HG03135 (cell line): ENCODE data around the gene KAZALD1.

Source experiments
- ATAC-seq: cut with Tn5 transposase; IDR thresholded peaks from one replicate; pipeline ENCODE4 v1.9.1; 2021; ENCODE audit warnings: mild to moderate bottlenecking, moderate library complexity; ENCODE audit not compliant: unreplicated experiment

The KAZALD1 gene

GRCh38 chr10:101065481-101066145, 3.8 kb downstream of the KAZALD1 start:
- ATAC-seq: no peak

GRCh38 chr10:101066146-101066895, 4.5 kb downstream of the KAZALD1 start:
- peak; percentile 32 for ATAC-seq

DNA sequence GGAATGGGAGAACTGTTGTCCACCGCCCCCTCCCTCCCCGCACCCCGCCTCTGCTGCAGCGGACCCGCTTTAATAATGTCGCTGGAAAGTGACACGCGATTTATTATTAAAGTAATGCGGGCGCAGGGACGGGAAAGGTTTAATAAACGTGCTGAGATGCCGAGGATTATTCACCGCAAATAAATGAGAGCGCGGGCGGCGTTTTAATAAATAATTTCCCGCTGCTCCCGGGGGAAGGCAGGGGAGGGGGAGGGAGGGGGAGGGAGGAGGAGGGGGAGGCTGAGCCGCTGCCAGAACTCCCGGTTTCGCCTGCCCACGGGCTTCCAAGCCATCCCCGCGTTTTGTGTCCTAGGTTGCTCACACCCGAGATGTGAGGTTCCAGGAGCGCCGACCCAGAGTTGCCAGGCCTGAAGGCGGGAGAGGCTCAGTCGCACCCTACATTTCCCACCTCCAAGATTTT, 5.1 kb downstream of the KAZALD1 start:
- no peak for ATAC-seq

DNA sequence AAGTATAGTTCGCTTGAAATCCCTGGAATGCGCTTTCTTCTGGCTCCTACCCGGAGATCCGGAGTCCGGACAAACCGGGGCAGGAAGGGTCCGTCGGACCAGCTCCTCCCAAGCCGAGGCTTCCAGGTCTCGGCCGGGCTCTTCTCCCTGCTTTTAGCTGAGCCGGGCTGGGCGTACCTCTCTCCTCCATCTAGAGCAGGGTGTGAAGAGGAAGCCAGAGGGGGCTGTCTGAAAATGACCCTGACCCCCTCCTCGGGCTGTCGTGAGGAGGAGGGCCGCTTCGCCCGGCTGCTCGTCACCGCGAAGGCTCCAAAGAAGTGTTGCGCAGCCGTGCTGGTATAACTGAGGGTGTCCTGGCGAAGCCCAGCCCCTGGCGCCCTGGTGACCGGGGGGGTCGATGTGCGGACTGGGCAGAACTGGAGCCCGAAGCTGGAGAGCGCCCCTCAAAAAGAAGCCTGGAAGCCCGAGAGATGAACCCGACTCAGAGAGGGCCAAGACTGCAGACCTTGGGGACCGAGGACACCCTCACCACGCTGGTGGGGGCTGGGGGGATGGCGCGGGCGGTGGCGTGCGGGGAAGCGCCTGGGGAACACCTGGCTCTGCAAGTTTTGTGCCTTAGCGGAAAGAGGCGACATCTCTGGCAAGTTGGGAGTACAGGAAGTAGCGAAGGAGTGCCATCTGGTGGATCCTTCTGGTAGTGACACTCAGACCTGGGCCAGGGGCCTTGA, 5.7 kb downstream of the KAZALD1 start:
- peak; percentile 59 for ATAC-seq

- ATAC-seq: no peak
Measured at GRCh38 chr10:101069441-101069840, 7.7 kb downstream of the KAZALD1 start.

DNA sequence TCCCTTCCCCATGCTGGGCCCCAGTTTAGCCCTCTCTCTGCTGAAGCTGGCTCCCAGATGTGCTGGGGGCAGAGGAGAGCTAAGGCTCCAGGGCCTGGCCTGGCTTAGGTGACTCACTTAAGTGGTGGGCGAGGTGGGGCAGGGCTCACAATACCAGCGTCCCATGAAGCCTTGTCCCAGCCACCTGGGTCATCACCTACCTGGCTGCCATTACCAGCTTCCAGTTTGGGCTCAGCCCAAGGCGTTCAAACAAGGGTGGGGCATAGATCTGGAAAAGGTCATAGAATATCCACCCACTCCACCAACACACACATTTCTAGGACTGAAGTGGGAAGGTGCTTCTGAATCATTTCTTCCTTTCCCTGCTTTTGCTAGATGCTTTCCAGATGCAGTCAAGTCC, 8.3 kb downstream of the KAZALD1 start:
- ATAC-seq: no peak

DNA sequence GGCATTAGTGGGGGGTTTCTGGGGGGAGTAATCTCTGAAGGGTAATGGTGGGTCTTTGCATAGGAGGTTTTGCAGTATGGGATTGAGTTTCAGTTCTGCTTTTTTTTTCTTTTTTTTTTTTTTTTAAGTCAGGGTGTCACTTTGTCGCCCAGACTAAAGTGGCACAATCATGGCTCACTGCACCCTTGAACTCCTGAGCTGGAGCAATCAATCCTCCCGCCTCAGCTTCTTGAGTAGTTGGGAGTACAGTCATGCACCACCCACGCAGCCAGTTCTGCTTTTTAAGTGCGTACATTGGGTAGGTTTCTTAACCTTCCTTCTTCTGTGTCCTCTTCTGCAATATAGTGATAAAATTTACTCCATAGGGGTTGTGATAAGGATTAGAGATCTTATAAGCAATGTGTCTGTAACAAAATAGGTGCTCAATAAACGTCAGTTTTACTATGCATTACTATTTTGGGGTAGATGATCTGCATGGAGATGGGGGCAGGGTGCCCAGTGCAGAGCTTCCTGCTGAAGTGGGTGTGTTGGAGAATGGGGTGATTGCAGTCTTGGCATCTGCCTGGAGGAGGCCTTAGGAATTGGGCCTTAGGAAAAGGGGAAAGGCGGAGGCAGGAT, 9.6 kb downstream of the KAZALD1 start:
- no peak for ATAC-seq

DNA sequence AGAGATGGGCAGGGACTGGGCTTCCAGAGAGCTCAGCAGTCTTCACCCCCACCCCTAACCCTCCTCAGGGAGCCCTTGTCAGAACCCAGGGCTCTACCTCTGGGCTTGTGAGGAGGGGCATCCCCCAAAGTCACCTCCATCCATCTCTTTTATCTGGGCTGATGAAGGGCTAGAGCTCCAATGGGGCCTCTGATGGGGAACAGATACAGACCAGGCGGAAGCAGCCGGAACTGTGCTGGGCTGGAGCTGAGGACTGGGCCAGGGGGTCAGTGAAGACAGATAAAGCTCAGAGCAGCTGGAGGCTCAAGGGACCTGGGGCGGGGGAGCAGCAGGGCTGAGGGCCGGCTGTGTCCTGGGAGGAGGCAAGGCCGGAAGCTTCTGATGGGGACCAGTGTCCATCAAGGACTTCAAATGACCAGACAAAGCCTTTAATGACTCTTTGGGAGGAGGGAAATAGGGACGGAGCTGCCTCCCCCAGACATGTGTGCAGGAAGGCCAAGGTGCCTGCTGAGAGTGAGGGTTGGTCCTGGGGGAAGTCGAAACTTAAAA, 10.2 kb downstream of the KAZALD1 start:
- ATAC-seq: no peak

- no peak for ATAC-seq
Measured at GRCh38 chr10:101072923-101073322, 11.1 kb downstream of the KAZALD1 start.

GRCh38 chr10:101073631-101074030, 11.8 kb downstream of the KAZALD1 start:
- ATAC-seq: no peak

DNA sequence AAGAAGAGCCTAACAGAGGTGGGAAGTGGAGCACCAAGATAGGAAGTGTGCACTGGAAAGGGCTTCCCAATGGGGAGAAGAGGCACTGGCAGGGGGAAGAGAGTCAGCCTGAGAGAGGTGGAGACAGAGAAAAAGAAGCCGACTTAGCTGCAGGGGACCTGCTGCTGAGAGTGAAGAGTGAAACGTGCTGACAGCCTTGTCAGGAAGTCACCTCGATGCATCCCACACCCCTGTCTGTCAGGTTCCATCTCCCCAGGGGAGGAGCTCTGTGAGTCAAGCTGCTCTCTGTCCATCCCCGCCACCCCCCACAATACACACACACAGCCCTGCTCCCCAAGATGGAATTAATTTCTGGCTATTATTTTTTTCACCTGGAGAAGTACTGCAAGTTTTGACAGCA, 14.0 kb downstream of the KAZALD1 start:
- no peak for ATAC-seq

GRCh38 chr10:101076630-101077029, 14.8 kb downstream of the KAZALD1 start:
- no peak for ATAC-seq

- ATAC-seq: no peak
Measured at GRCh38 chr10:101079874-101080273, 18.1 kb downstream of the KAZALD1 start.

GRCh38 chr10:101080933-101081931, 19.4 kb downstream of the KAZALD1 start:
- no peak for ATAC-seq

DNA sequence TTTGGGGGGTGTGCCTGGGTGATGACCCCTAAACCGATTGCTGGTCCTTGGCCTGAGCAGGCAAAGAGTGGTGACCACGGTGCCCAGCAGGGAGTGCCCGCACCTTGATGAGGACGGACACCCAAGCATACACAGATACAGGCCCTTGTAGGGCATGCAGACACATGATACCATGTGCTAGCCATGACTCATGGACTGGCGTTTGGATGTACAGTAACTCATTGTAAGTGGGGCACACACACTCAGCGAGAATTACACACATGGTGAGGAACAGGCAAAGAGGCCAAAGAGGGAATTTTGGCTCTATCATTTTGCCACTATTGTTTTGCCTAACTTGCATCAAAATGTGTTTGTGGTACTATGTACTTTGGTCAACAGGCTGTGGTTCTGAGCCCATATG, 24.1 kb downstream of the KAZALD1 start:
- ATAC-seq: no peak

DNA sequence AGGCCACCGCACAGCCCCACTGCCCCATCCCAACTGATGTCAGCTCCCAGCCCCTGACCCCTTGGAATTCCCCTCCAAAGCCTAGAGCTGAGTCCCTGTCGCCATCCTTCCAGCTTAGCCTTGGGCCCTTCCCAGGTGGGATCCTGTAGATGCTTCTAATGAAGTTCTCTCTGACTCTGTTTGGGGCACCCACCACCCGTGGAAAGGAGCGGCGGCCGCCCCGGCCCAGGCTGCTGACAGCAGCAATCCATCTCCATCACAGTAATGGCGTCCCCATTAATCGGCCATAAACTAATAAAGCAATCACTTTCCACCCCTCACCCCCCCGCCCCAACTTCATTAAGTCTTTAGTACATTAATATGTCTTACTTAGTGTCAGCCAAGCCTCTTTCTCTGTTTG, 25.6 kb downstream of the KAZALD1 start:
- ATAC-seq: no peak

DNA sequence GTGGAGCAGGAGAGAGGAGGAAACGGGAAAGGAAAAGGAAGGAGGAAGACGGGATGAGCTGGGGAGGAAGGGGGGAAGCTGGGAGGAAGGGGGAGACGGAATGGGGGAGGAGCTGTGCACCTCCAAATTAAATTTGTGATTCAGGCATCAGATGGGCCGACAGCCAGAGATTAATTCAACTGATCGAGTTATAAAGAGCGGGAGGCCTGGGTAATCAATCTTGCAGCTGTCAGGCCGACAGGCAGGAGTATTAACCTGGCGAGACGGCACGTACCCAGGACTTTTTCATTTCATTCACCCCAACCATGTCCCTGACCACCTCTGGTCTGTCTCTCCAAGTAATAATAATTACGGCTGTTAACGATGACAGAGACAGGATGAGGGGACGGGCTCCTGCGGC, 26.2 kb downstream of the KAZALD1 start:
- ATAC-seq: no peak

GRCh38 chr10:101089520-101090299, 27.9 kb downstream of the KAZALD1 start:
- ATAC-seq: no peak

GRCh38 chr10:101090597-101090996, 28.8 kb downstream of the KAZALD1 start:
- no peak for ATAC-seq
